Muscle layer of colon (tissue), 2 donors: ENCODE data around the gene TEDC1.
A peak's percentile ranks its signal among the peaks of the same experiment; 100 is the strongest.

Experiments
- H3K27ac ChIP-seq: one replicate; pipeline ENCODE4 v1.7.0; 2013; ENCODE audit warnings: low read depth, mild to moderate bottlenecking, low read length, moderate library complexity
- H3K27me3 ChIP-seq, 2 donors: one replicate each; pipeline ENCODE4 v1.7.0; 2013; ENCODE audit warnings: low read length in 2 of 2, mild to moderate bottlenecking in 2 of 2; ENCODE audit not compliant: insufficient read depth in 2 of 2, control insufficient read depth in 1 of 2
- H3K36me3 ChIP-seq: one replicate; pipeline ENCODE4 v1.7.0; 2013; ENCODE audit warnings: mild to moderate bottlenecking, low read length; ENCODE audit not compliant: insufficient read depth
- H3K4me1 ChIP-seq: one replicate; pipeline ENCODE4 v1.7.0; 2013; ENCODE audit warnings: mild to moderate bottlenecking, low read length; ENCODE audit not compliant: insufficient read depth
- H3K4me3 ChIP-seq, 2 donors: one replicate each; pipeline ENCODE4 v1.7.0; 2013; ENCODE audit warnings: low read length in 2 of 2, low read depth in 1 of 2, mild to moderate bottlenecking in 1 of 2, moderate library complexity in 1 of 2
- H3K9ac ChIP-seq: one replicate; pipeline ENCODE4 v1.7.0; 2013; ENCODE audit warnings: low read length
- H3K9me3 ChIP-seq: one replicate; pipeline ENCODE4 v1.7.0; 2013; ENCODE audit warnings: mild to moderate bottlenecking, low read length
- donor health status: abdominal sarcoma.
- donor health status: Adenocarcinoma of cecum.

Gene TEDC1

GRCh38 chr14:105476831-105477659, 14.0 kb upstream of the TEDC1 start:
- Histone ChIP-seq H3K27ac (peak overlapping the region; percentile 79), H3K4me1 (peaks cover 37% of the 10 kb centered on the region), H3K9me3 (no peaks in the 10 kb centered on the region), H3K36me3 (no peaks in the 10 kb centered on the region), H3K27me3 (peaks cover 0 to 32% of the 10 kb centered on the region in 2 donors), H3K4me3 (peak overlapping the region; percentile 38 to 59), H3K9ac (no peak overlapping the region)

- Histone ChIP-seq H3K9me3 (no peaks in the 10 kb centered on the region), H3K36me3 (no peaks in the 10 kb centered on the region), H3K27ac (no peak overlapping the region), H3K4me3 (no peak overlapping the region), H3K27me3 (peaks cover 0 to 32% of the 10 kb centered on the region in 2 donors), H3K4me1 (peaks cover 45% of the 10 kb centered on the region), H3K9ac (no peak overlapping the region)
Measured at GRCh38 chr14:105477660-105478397, 13.2 kb upstream of the TEDC1 start.

- no peak overlapping the region for H3K4me3 ChIP-seq
- no peaks in the 10 kb centered on the region for H3K9me3 ChIP-seq
- H3K36me3 ChIP-seq = no peaks in the 10 kb centered on the region
- peaks cover 0 to 29% of the 10 kb centered on the region in 2 donors for H3K27me3 ChIP-seq
- H3K9ac ChIP-seq = no peak overlapping the region
- H3K4me1 ChIP-seq = peaks cover 46% of the 10 kb centered on the region
- no peak overlapping the region for H3K27ac ChIP-seq
Measured at GRCh38 chr14:105478398-105479251, 12.4 kb upstream of the TEDC1 start.

GRCh38 chr14:105479431-105480158, 11.5 kb upstream of the TEDC1 start:
- Histone ChIP-seq H3K4me1 (peaks cover 50% of the 10 kb centered on the region), H3K27ac (no peak overlapping the region), H3K4me3 (no peak overlapping the region)

GRCh38 chr14:105480199-105480746, 10.8 kb upstream of the TEDC1 start:
- Histone ChIP-seq H3K27ac (no peak overlapping the region), H3K4me3 (peak overlapping the region in 1 of 2 donors; percentile 71), H3K9me3 (no peaks in the 10 kb centered on the region), H3K4me1 (peaks cover 50% of the 10 kb centered on the region), H3K27me3 (peaks cover 0 to 21% of the 10 kb centered on the region in 2 donors), H3K36me3 (no peaks in the 10 kb centered on the region), H3K9ac (no peak overlapping the region)

More at GRCh38 chr14:105479431-105480158, 11.5 kb upstream of the TEDC1 start:
- H3K27me3 ChIP-seq = peaks cover 0 to 26% of the 10 kb centered on the region in 2 donors
- H3K9me3 ChIP-seq = no peaks in the 10 kb centered on the region
- H3K9ac ChIP-seq = no peak overlapping the region
- H3K36me3 ChIP-seq = no peaks in the 10 kb centered on the region

- Histone ChIP-seq H3K27ac (peak overlapping the region; percentile 89), H3K36me3 (no peaks in the 10 kb centered on the region), H3K9me3 (no peaks in the 10 kb centered on the region), H3K9ac (peak overlapping the region; percentile 54), H3K4me1 (peaks cover 53% of the 10 kb centered on the region), H3K4me3 (peak overlapping the region; percentile 34 to 71), H3K27me3 (peaks cover 0 to 18% of the 10 kb centered on the region in 2 donors)
Measured at GRCh38 chr14:105480807-105481801, 9.9 kb upstream of the TEDC1 start.

GRCh38 chr14:105481886-105482457, 9.1 kb upstream of the TEDC1 start:
- H3K4me3 ChIP-seq = peak overlapping the region in 1 of 2 donors; percentile 27
- H3K9me3 ChIP-seq = no peaks in the 10 kb centered on the region
- peak overlapping the region; percentile 50 for H3K27ac ChIP-seq
- H3K4me1 ChIP-seq = peaks cover 45% of the 10 kb centered on the region
- H3K36me3 ChIP-seq = no peaks in the 10 kb centered on the region
- H3K9ac ChIP-seq = no peak overlapping the region
- peaks cover 0 to 18% of the 10 kb centered on the region in 2 donors for H3K27me3 ChIP-seq

GRCh38 chr14:105482486-105483110, 8.4 kb upstream of the TEDC1 start:
- H3K36me3 ChIP-seq = no peaks in the 10 kb centered on the region
- H3K9me3 ChIP-seq = no peaks in the 10 kb centered on the region
- peaks cover 42% of the 10 kb centered on the region for H3K4me1 ChIP-seq
- H3K4me3 ChIP-seq = peak overlapping the region in 1 of 2 donors; percentile 27
- peaks cover 0 to 20% of the 10 kb centered on the region in 2 donors for H3K27me3 ChIP-seq
- H3K27ac ChIP-seq = peak overlapping the region; percentile 50
- H3K9ac ChIP-seq = no peak overlapping the region

- H3K27ac ChIP-seq = peak overlapping the region; percentile 50
- no peak overlapping the region for H3K9ac ChIP-seq
- peaks cover 42% of the 10 kb centered on the region for H3K4me1 ChIP-seq
- H3K9me3 ChIP-seq = no peaks in the 10 kb centered on the region
- peaks cover 0 to 25% of the 10 kb centered on the region in 2 donors for H3K27me3 ChIP-seq
- H3K36me3 ChIP-seq = no peaks in the 10 kb centered on the region
- no peak overlapping the region for H3K4me3 ChIP-seq
Measured at GRCh38 chr14:105483300-105484068, 7.6 kb upstream of the TEDC1 start.
